Activated CD4-positive, alpha-beta T cell treated with anti-CD3 and anti-CD28 coated beads, Interleukin-2, amount 50 U/mL, for 16 hours (primary cell): Measurements from ENCODE around the gene ASB15.
"Not testable (repeated sequence)": the region's sequence is repeated elsewhere in the genome, so short reads cannot be mapped to it uniquely, and the experiment has no call there.

Experiments used
- DNase-seq: peaks from one replicate; pipeline ENCODE4 v3.0.0-alpha.2; 2020

The ASB15 gene

GRCh38 chr7:123599766-123600165 is 1.9 kb upstream of the ASB15 start:
- no peak for DNase-seq

GRCh38 chr7:123600876-123601275 is 745 bp upstream of the ASB15 start:
- no peak for DNase-seq

- no peak for DNase-seq
Measured at GRCh38 chr7:123602648-123603047, 1.0 kb downstream of the ASB15 start.

GRCh38 chr7:123604739-123605138 is 3.1 kb downstream of the ASB15 start:
- no peak for DNase-seq

- DNase-seq: no peak
Measured at GRCh38 chr7:123607423-123607975, 5.9 kb downstream of the ASB15 start.

- DNase-seq: no peak
Measured at GRCh38 chr7:123608991-123609882, 7.6 kb downstream of the ASB15 start.

GRCh38 chr7:123609883-123610239 is 8.2 kb downstream of the ASB15 start:
- DNase-seq: no peak

- no peak for DNase-seq
Measured at GRCh38 chr7:123612024-123612423, 10.4 kb downstream of the ASB15 start.

- DNase-seq: no peak
Measured at GRCh38 chr7:123615344-123615743, 13.7 kb downstream of the ASB15 start.

- DNase-seq: no peak
Measured at GRCh38 chr7:123616223-123616622, 14.6 kb downstream of the ASB15 start.

GRCh38 chr7:123621707-123622106 is 20.1 kb downstream of the ASB15 start:
- no peak for DNase-seq

GRCh38 chr7:123622660-123623386 is 21.2 kb downstream of the ASB15 start:
- no peak for DNase-seq

GRCh38 chr7:123624527-123625183 is 23.0 kb downstream of the ASB15 start:
- peak; percentile 58 for DNase-seq

GRCh38 chr7:123625254-123625653 is 23.6 kb downstream of the ASB15 start:
- no peak for DNase-seq

GRCh38 chr7:123627851-123628250 is 26.2 kb downstream of the ASB15 start:
- DNase-seq: no peak

GRCh38 chr7:123628829-123629228 is 27.2 kb downstream of the ASB15 start:
- no peak for DNase-seq

GRCh38 chr7:123629281-123629680 is 27.7 kb downstream of the ASB15 start:
- no peak for DNase-seq

- no peak for DNase-seq
Measured at GRCh38 chr7:123632808-123633207, 31.2 kb downstream of the ASB15 start.

GRCh38 chr7:123633553-123633952 is 31.9 kb downstream of the ASB15 start:
- no peak for DNase-seq

- not testable (repeated sequence) for DNase-seq
Measured at GRCh38 chr7:123634011-123634573, 32.5 kb downstream of the ASB15 start.

- no peak for DNase-seq
Measured at GRCh38 chr7:123635551-123636359, 34.1 kb downstream of the ASB15 start.

- DNase-seq: no peak
Measured at GRCh38 chr7:123637203-123637602, 35.6 kb downstream of the ASB15 start.
